Uterus (tissue), 4 donors: ENCODE measurements around the gene CATSPERZ. TPM values are rescaled to one million over a fixed set of nuclear protein-coding genes. Genes with fewer than 3 reads are reported as not detected.

Experiments used
- DNase-seq, 2 donors: peaks; one replicate each; pipeline ENCODE4 v3.0.0-alpha.2; 2019 to 2020
- H3K27ac ChIP-seq, 2 donors: fragments of 200-600 bp; sonication (generic); 1 replicate in 1 of 2; 2 replicates in 1 of 2; pipeline ENCODE4 v1.5.1; 2016 to 2018
- H3K27me3 ChIP-seq, 2 donors: fragments of 200-600 bp; sonication (generic); one replicate each; pipeline ENCODE4 v1.5.1; 2018 to 2019; ENCODE audit warnings: control low read depth in 1 of 2
- H3K36me3 ChIP-seq, 2 donors: fragments of 200-600 bp; sonication (generic); one replicate each; pipeline ENCODE4 v1.5.1; 2019; ENCODE audit warnings: control low read depth in 1 of 2
- H3K4me1 ChIP-seq, 2 donors: fragments of 200-600 bp; sonication (generic); one replicate each; pipeline ENCODE4 v1.5.1; 2018 to 2019; ENCODE audit warnings: control low read depth in 1 of 2
- H3K4me3 ChIP-seq, 2 donors: fragments of 200-600 bp; sonication (generic); 1 replicate in 1 of 2; 2 replicates in 1 of 2; pipeline ENCODE4 v1.5.1; 2018 to 2019; ENCODE audit warnings: mild to moderate bottlenecking in 1 of 2
- H3K9me3 ChIP-seq, 2 donors: fragments of 200-600 bp; sonication (generic); one replicate each; pipeline ENCODE4 v1.5.1; 2019; ENCODE audit warnings: control low read depth in 1 of 2
- POLR2A ChIP-seq, 2 donors: fragments of 450-650 bp; IDR thresholded peaks; one replicate each; pipeline ENCODE4 v1.6.1; 2016; ENCODE audit warnings: antibody characterized with exemption in 2 of 2, mild to moderate bottlenecking in 1 of 2, moderate library complexity in 1 of 2
- intact Hi-C: fragments of 100-400 bp; cut with DNase I; formaldehyde crosslinking; loops from one replicate; pipeline ENCODE4 v1.15.1; 2023; ENCODE audit warnings: low total_unique reads
- total RNA-seq, 4 donors: library from RNA; depleted of rRNA in 3 of 4; stranded (reverse); fragments of >200 nt in 3 of 4; gene quantifications; one replicate each; pipeline versions ENCODE4 v1.1.0 to v1.2.4, GENCODE V29; 2014 to 2023
- TF ChIP-seq, protein P1 (sequence below), 4 experiments: fragments of 200-600 bp in 2 of 4; fragments of 450-650 bp in 2 of 4; sonication (generic) in 2 of 4; IDR thresholded peaks; one replicate each; pipeline ENCODE4 v1.5.1; 2016 to 2019; ENCODE audit warnings: antibody characterized with exemption in 4 of 4, mild to moderate bottlenecking in 2 of 4, moderate library complexity in 1 of 4
- donor health status: DM: yes; HTN: yes; CAD: no.

CATSPERZ gene
- total RNA-seq, 4 donors from 2014 or later, result not detected

- Histone ChIP-seq H3K4me3 (no peak overlapping the region), H3K4me1 (no peaks in the 10 kb centered on the region), H3K9me3 (no peaks in the 10 kb centered on the region), H3K27me3 (no peaks in the 10 kb centered on the region), H3K36me3 (no peaks in the 10 kb centered on the region), H3K27ac (no peak overlapping the region)
- DNase-seq, result no peak
- intact Hi-C loops, result no loop called here
- TF ChIP-seq POLR2A (IDR thresholded peaks at IDR 0.05), result no peak
- TF ChIP-seq, protein P1, sequence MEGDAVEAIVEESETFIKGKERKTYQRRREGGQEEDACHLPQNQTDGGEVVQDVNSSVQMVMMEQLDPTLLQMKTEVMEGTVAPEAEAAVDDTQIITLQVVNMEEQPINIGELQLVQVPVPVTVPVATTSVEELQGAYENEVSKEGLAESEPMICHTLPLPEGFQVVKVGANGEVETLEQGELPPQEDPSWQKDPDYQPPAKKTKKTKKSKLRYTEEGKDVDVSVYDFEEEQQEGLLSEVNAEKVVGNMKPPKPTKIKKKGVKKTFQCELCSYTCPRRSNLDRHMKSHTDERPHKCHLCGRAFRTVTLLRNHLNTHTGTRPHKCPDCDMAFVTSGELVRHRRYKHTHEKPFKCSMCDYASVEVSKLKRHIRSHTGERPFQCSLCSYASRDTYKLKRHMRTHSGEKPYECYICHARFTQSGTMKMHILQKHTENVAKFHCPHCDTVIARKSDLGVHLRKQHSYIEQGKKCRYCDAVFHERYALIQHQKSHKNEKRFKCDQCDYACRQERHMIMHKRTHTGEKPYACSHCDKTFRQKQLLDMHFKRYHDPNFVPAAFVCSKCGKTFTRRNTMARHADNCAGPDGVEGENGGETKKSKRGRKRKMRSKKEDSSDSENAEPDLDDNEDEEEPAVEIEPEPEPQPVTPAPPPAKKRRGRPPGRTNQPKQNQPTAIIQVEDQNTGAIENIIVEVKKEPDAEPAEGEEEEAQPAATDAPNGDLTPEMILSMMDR (IDR thresholded peaks at IDR 0.05), result no peak
Measured at GRCh38 chr11:64260147-64260708, 39.9 kb upstream of the CATSPERZ start.

GRCh38 chr11:64261556-64262080 lies 38.5 kb upstream of the CATSPERZ start:
- intact Hi-C loops, result no loop called here

DNA sequence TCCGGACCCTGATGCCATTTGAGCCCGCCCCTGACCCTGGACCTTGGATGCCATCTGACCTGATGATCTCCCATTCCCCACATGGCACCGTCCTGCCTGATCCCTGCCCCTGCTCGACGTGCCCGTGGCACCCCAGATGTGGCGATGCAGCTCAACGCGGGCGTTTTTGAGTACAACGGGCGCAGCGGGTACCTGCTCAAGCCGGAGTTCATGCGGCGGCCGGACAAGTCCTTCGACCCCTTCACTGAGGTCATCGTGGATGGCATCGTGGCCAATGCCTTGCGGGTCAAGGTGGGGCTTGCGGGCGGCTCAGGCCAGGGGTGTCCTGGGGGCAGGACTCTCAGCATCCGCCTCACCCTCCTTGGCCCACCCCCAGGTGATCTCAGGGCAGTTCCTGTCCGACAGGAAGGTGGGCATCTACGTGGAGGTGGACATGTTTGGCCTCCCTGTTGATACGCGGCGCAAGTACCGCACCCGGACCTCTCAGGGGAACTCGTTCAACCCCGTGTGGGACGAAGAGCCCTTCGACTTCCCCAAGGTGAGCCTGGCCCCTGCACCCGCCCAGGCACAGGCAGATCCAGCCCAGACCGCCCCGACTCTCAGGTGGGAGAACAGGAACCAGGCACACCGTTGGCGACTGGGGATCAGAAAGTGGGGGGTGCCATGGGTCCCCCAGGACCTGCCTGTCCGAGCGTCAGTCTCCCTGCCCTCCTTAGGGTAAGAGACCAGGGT lies 37.7 kb upstream of the CATSPERZ start:
- Histone ChIP-seq H3K9me3 (no peaks in the 10 kb centered on the region), H3K36me3 (no peaks in the 10 kb centered on the region), H3K27me3 (no peaks in the 10 kb centered on the region), H3K27ac (no peak overlapping the region), H3K4me1 (peaks cover 0 to 3% of the 10 kb centered on the region in 2 donors), H3K4me3 (no peak overlapping the region)
- DNase-seq, result no peak
- intact Hi-C loops, result no loop called here
- TF ChIP-seq, protein P1 (IDR thresholded peaks at IDR 0.05), result no peak
- no peak for TF ChIP-seq POLR2A (IDR thresholded peaks at IDR 0.05)

More at GRCh38 chr11:64261556-64262080, 38.5 kb upstream of the CATSPERZ start:
- TF ChIP-seq, protein P1 (IDR thresholded peaks at IDR 0.05), result no peak
- no peaks in the 10 kb centered on the region for H3K4me1 ChIP-seq
- no peak for DNase-seq
- H3K4me3 ChIP-seq, result no peak overlapping the region
- no peaks in the 10 kb centered on the region for H3K9me3 ChIP-seq
- H3K27me3 ChIP-seq, result no peaks in the 10 kb centered on the region
- H3K36me3 ChIP-seq, result no peaks in the 10 kb centered on the region
- no peak overlapping the region for H3K27ac ChIP-seq

GRCh38 chr11:64263021-64263946 lies 36.9 kb upstream of the CATSPERZ start:
- Histone ChIP-seq H3K27ac (no peak overlapping the region), H3K4me1 (peaks cover 0 to 9% of the 10 kb centered on the region in 2 donors), H3K36me3 (no peaks in the 10 kb centered on the region), H3K27me3 (no peaks in the 10 kb centered on the region), H3K9me3 (no peaks in the 10 kb centered on the region), H3K4me3 (no peak overlapping the region)
- TF ChIP-seq POLR2A (IDR thresholded peaks at IDR 0.05), result no peak
- TF ChIP-seq, protein P1 (IDR thresholded peaks at IDR 0.05), result no peak
- intact Hi-C loops, result no loop called here
- DNase-seq, result no peak
